ENCODE measurements around the gene NRXN2. TPM values are rescaled to one million over a fixed set of nuclear protein-coding genes. Genes with fewer than 3 reads are reported as not detected.
A peak's percentile ranks its signal among the peaks of the same experiment; 100 is the strongest.

The NRXN2 gene
- total and polyA plus RNA-seq, 2 of the 13 experiments (the other 11 are each of a cell fraction or from before 2014, with no cell fraction given), result not detected

DNA sequence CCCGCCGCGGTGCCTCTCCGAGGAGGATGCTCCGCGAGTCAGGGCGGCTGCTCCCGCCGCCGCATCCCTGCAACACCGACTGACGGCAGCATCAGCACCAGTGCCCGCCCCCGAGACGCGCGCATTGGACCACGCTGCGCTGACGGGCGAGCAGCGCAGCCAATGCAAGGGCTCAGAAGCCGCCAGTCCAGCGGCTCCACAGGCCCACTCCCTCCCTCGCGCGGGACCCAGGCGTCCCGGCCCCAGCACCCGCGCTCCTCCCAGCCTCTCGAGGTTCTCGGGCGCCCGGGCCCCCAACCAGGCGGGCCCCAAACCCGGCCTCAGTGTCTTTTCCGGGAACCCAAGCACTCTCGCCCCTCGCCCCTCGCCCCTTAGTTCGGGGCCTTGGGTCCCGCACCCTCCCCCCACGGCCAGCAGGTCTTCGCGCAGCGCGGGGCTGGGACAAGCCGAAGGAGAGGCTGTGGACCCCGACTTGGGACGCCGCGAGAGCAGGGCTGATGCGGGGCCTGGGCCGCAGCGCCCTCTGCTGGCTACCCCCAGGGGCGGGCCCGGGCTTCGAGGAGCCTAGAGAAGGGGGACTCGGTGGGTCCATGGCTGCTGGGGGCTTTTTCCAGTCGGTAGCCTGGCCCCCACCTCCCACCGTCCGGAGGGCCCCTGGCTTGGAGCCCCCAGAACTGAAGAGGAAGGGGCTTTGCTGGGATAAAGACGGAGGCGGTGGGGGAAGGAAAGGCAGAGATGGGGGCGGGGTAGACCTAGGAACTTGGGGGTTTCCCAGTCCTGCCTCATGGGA lies at the start of gene NRXN2 (continued):
- TF ChIP-seq ZNF547 (CRISPR knock-in tag; IDR thresholded peaks at IDR 0.05), result peak; percentile 46; the same call in 1 of the 2 replicates
- TF ChIP-seq ZBTB7B (CRISPR knock-in tag; IDR thresholded peaks at IDR 0.05), result peak; percentile 57; the same call in 1 of the 2 replicates
- no peak for TF ChIP-seq MATR3 (CRISPR knock-in tag; IDR thresholded peaks at IDR 0.05)
- TF ChIP-seq MTF2 (CRISPR knock-in tag; IDR thresholded peaks at IDR 0.05; ENCODE audit: borderline replicate concordance), result 0 out of 2 replicates have a peak, but pooled peaks have one; percentile 20
- peak; percentile 51 for TF ChIP-seq XRCC5 (optimal IDR thresholded peaks at IDR 0.05; ENCODE audit: low read length)
- 0 out of 2 replicates have a peak, but pooled peaks have one; percentile 30 for TF ChIP-seq ZFY (CRISPR knock-in tag; IDR thresholded peaks at IDR 0.05)
- no peak for TF ChIP-seq KDM6A (CRISPR knock-in tag; IDR thresholded peaks at IDR 0.05; ENCODE audit: low read depth)

GRCh38 chr11:64772303-64773018 lies 49.5 kb upstream of the NRXN2 start:
- POLR2A ChIA-PET, result interaction anchor here (1.6 kb wide), 1 partner anchor 9 kb away, joined by 4 read pairs; no protein-coding TSS in a partner anchor
- in situ Hi-C loops (cut with HindIII; ENCODE audit: extremely low pct_ligation_motif_present, low pct_unique_long_range_greater_than_20kb) (no loop called here), intact Hi-C loops (cut with micrococcal nuclease; ENCODE audit: unreplicated experiment) (no loop called here)
- H3K79me2 ChIP-seq (ENCODE audit: insufficient read depth, low read length), result peaks cover 56% of the 10 kb centered on the region
- no peak overlapping the region for H2AFZ ChIP-seq (ENCODE audit: low read length)
- ATAC-seq (no peak), DNase-seq (ENCODE audit: low spot score) (no peak), FAIRE-seq (no peak)
- BruUV-seq (replicated peaks), result no TSS peak
- H4K20me1 ChIP-seq (ENCODE audit: insufficient read depth, low read length), result peaks cover 97% of the 10 kb centered on the region
- H3K27ac ChIP-seq (ENCODE audit: extremely low read length, insufficient read depth, low read length), result no peak overlapping the region
- H3K4me3 ChIP-seq (replicated peaks in 1 of 3; ENCODE audit: insufficient read depth in 1 of 3, low read depth in 2 of 3, low read length in 3 of 3), result no peak overlapping the region
- peaks cover 61 to 97% of the 10 kb centered on the region in 2 experiments for H3K36me3 ChIP-seq (replicated peaks in 1 of 2; ENCODE audit: control insufficient read depth in 1 of 2, insufficient read depth in 2 of 2, low read length in 2 of 2)
- no peak overlapping the region for H3K4me2 ChIP-seq (ENCODE audit: low read depth, low read length)
- H3K9me3 ChIP-seq (ENCODE audit: low read length), result no peaks in the 10 kb centered on the region
- H3K4me1 ChIP-seq (ENCODE audit: insufficient read depth, low read length), result peaks cover 44% of the 10 kb centered on the region
- no peaks in the 10 kb centered on the region; a peak in 1 of 5 replicates for H3K27me3 ChIP-seq (ENCODE audit: control insufficient read depth in 1 of 2, insufficient read depth in 2 of 2, low read length in 2 of 2)
- WGBS (ENCODE audit: low lambda C conversion rate), result 96% methylated on average over 3 of the region's 3 CpGs
- no peak overlapping the region for H3K9ac ChIP-seq (ENCODE audit: insufficient read depth, low read depth, low read length)
- CTCF ChIA-PET (ENCODE audit: low intra/inter-chr PET ratio, low total read pairs), result no interaction called here
- TF ChIP-seq POGZ (CRISPR knock-in tag; IDR thresholded peaks at IDR 0.05) (no peak), RBFOX2 (IDR thresholded peaks at IDR 0.05; ENCODE audit: low read depth, low read length) (no peak), ZFX (CRISPR knock-in tag; IDR thresholded peaks at IDR 0.05; ENCODE audit: low read depth) (no peak), POLR2A (IDR thresholded peaks at IDR 0.05; ENCODE audit: insufficient read depth in 1 of 2, low read depth in 2 of 2, low read length in 2 of 2) (peak in 1 of 2 experiments; percentile 23; a peak in 1 of 4 replicates), ZNF224 (CRISPR knock-in tag; IDR thresholded peaks at IDR 0.05) (no peak), TP53 (CRISPR knock-in tag; conservative IDR thresholded peaks at IDR 0.05) (no peak), ZNF180 (CRISPR knock-in tag; IDR thresholded peaks at IDR 0.05; ENCODE audit: borderline replicate concordance, low read depth) (no peak), TAF15 (IDR thresholded peaks at IDR 0.05; ENCODE audit: low read depth, low read length, poor library complexity, severe bottlenecking) (no peak), GLMP (CRISPR knock-in tag; IDR thresholded peaks at IDR 0.05; ENCODE audit: borderline replicate concordance) (no peak), ZNF3 (CRISPR knock-in tag; IDR thresholded peaks at IDR 0.05) (no peak), ZNF503 (CRISPR knock-in tag; IDR thresholded peaks at IDR 0.05) (no peak), ZMYM2 (CRISPR knock-in tag; IDR thresholded peaks at IDR 0.05) (no peak), KDM2A (CRISPR knock-in tag; IDR thresholded peaks at IDR 0.05; ENCODE audit: borderline replicate concordance, low read depth) (no peak), REL (CRISPR knock-in tag; conservative IDR thresholded peaks at IDR 0.05) (no peak)
